Inferior parietal cortex (tissue), 1 donor: ENCODE measurements around the gene GGT5.
"Not testable (repeated sequence)": the region's sequence is repeated elsewhere in the genome, so short reads cannot be mapped to it uniquely, and the experiment has no call there.

Experiments
- DNase-seq: peaks from one replicate; pipeline ENCODE4 v3.0.0-alpha.2; 2016; ENCODE audit errors: extremely low spot score

GGT5 gene

GRCh38 chr22:24262185-24262749 is 17.4 kb upstream of the GGT5 start:
- not testable (repeated sequence) for DNase-seq

DNA sequence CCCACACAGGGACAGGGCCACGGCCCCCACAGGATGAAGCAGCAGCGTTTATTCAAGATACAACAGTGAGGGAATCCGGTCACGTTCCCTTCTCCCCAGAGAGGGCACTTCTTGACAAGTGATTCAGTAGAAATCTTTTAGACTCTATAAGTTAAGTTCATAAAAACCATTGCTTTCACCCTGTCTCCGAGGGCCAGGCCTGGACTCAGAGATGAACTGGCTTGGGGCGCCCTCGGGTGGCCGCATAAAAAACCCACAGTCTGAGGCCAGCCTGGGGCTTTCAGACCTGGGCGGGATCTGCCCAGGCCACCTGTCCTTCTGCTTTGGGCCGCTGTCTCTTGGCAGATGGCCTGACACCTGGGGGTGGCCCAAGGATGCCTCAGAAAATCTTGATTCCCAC is 14.6 kb upstream of the GGT5 start:
- not testable (repeated sequence) for DNase-seq

GRCh38 chr22:24256736-24257135 is 11.9 kb upstream of the GGT5 start:
- not testable (repeated sequence) for DNase-seq

DNA sequence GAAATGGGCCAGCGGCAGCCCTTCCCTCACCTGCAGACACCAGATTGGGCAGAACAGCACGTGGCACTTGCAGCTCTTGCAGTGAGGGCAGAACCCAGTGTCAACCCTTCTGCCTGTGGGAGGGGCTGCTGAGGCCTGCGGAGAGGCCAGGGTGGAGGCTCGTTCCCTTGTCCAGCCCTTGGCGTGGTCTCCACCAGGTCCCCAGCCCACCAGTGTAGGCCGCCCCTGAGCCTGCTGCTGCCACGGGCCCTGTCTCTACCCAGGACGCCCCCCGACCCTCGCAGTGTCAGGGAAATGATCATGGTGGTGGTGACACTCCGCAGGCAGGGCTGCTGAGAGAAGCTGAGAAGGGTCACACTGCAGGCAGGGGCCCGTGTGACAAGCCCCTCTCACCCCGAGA is 11.3 kb upstream of the GGT5 start:
- not testable (repeated sequence) for DNase-seq

- not testable (repeated sequence) for DNase-seq
Observed at GRCh38 chr22:24253126-24253525, 8.2 kb upstream of the GGT5 start.

GRCh38 chr22:24251286-24251685 is 6.4 kb upstream of the GGT5 start:
- DNase-seq = not testable (repeated sequence)

DNA sequence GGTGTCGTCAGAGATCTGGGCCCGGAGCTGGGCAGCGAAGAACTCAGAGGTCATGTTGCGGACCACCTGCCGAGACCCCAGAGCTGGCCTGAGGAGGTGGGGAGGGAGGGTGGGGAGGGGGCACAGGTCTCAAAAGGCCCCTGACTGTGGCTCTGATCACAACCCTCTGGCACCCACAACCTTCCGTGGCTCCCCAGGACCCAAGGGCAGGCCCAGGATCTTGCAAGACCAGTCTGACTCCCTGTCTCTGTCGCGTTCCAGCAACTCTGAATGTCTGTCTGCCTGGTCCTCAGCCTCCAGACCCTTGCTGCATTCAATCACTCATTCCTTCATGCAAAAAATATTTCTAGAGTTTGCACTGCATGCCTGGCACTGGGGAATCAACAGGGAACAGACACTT is 4.5 kb upstream of the GGT5 start:
- DNase-seq = not testable (repeated sequence)

- not testable (repeated sequence) for DNase-seq
Observed at GRCh38 chr22:24248611-24249010, 3.7 kb upstream of the GGT5 start.

- DNase-seq = peak; percentile 47
Observed at GRCh38 chr22:24247564-24248344, 2.9 kb upstream of the GGT5 start.

GRCh38 chr22:24247011-24247507 is 2.2 kb upstream of the GGT5 start:
- no peak for DNase-seq

- DNase-seq = not testable (repeated sequence)
Observed at GRCh38 chr22:24245584-24246561, 991 bp upstream of the GGT5 start.

GRCh38 chr22:24244144-24244787 is 616 bp downstream of the GGT5 start:
- DNase-seq = no peak

- not testable (repeated sequence) for DNase-seq
Observed at GRCh38 chr22:24243417-24243816, 1.5 kb downstream of the GGT5 start.

- DNase-seq = not testable (repeated sequence)
Observed at GRCh38 chr22:24240985-24241692, 3.7 kb downstream of the GGT5 start.

- DNase-seq = no peak
Observed at GRCh38 chr22:24240381-24240780, 4.5 kb downstream of the GGT5 start.

DNA sequence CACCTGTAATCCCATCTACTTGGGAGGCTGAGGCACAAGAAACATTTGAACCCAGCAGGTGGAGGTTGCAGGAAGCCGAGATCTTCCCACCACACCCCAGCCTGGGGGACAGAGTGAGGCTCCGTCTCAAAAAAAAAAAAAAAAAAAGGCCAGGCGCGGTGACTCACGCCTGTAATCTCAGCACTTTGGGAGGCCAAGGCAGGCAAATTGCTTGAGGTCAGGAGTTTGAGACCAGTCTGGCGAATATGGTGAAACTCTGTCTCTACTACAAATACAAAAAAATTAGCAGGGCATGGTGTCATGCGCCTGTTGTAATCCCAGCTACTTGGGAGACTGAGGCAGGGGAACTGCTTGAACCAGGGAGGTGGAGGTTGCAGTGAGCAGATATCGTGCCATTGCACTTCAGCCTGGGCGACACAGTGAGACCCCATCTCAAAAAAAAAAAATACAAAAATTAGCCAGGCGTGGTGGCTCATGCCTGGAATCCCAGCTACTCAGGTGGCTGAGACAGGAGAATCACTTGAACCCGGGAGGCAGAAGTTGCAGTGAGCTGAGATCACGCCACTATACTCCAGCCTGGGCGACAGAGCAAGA is 6.7 kb downstream of the GGT5 start:
- not testable (repeated sequence) for DNase-seq

DNA sequence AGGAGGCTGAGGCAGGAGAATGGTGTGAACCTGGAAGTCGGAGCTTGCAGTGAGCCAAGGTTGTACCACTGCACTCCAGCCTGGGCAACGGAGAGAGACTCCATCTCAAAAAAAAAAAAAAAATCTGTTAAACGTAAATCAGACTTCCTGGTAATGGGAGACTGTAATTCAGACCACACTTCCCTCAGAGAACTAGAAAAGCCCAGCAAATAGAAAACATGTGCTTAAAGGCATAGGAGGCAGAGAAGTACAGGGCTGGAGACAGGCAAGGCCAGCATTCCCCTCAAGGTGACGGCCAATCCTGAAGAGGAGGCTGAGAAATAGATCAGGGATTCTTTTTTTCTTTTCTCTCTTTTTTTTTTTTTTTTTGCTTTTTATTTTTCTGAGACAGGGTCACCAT is 8.2 kb downstream of the GGT5 start:
- no peak for DNase-seq

GRCh38 chr22:24235315-24235714 is 9.6 kb downstream of the GGT5 start:
- DNase-seq = no peak

GRCh38 chr22:24233816-24234215 is 11.1 kb downstream of the GGT5 start:
- DNase-seq = no peak

DNA sequence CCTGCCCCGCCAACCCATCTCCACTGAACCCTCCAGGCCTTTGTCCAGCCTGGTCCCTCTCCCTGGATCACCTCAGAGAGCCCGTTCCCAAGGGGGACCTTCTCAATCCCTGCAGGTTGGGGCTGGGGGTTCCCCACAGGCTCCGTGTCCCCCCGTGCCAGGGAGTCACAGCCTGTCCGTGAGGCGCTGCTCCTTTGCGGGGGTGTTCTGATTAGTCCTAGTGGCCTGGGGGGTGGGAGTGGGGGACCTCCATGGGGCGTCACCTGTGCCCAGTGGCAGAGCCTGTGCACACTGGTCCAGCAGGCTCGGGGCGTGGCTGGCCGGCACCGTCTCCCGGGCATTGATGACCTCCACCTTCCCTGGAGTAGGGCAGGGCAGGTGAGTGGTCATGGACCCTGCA is 11.6 kb downstream of the GGT5 start:
- DNase-seq = no peak
